Thoracic aorta (tissue), 2 donors: ENCODE results near the gene PDLIM5. TPM values are rescaled to one million over a fixed set of nuclear protein-coding genes. Genes with fewer than 3 reads are reported as not detected.

Experiments used
- ATAC-seq: fragments of 150-250 bp; one replicate; pipeline ENCODE4 v1.8.0; 2017; ENCODE audit warnings: low read depth; ENCODE audit not compliant: insufficient number of reproducible peaks, low FRiP score
- DNase-seq: peaks from one replicate; pipeline ENCODE4 v3.0.0-alpha.2; 2020; ENCODE audit warnings: low spot score
- H3K27ac ChIP-seq, 2 donors: fragments of 200-600 bp; sonication (generic); 1 replicate in 1 of 2; 2 replicates in 1 of 2; pipeline ENCODE4 v1.5.1; 2016; ENCODE audit warnings: mild to moderate bottlenecking in 2 of 2, moderate library complexity in 2 of 2
- H3K27me3 ChIP-seq: fragments of 200-600 bp; sonication (generic); replicated peaks from 2 replicates; pipeline ENCODE4 v1.6.0; 2016; ENCODE audit warnings: mild to moderate bottlenecking; ENCODE audit not compliant: insufficient read depth
- H3K36me3 ChIP-seq: fragments of 200-600 bp; sonication (generic); one replicate; pipeline ENCODE4 v1.5.1; 2016
- H3K4me1 ChIP-seq, 2 donors: fragments of 200-600 bp; sonication (generic); 1 replicate in 1 of 2; 2 replicates in 1 of 2; pipeline versions ENCODE4 v1.5.1 to v1.6.0; 2016; ENCODE audit warnings: low read depth in 2 of 2, mild to moderate bottlenecking in 1 of 2; ENCODE audit not compliant: control insufficient read depth in 1 of 2
- H3K4me3 ChIP-seq: fragments of 200-600 bp; sonication (generic); 2 replicates; pipeline ENCODE4 v1.5.1; 2016; ENCODE audit warnings: mild to moderate bottlenecking
- H3K9me3 ChIP-seq: fragments of 200-600 bp; sonication (generic); 2 replicates; pipeline ENCODE4 v1.5.1; 2016
- CTCF ChIP-seq: fragments of 200-600 bp; sonication (generic); IDR thresholded peaks from one replicate; pipeline ENCODE4 v1.5.1; 2019; ENCODE audit warnings: antibody characterized with exemption
- total RNA-seq, 2 donors: library from RNA; depleted of rRNA; stranded (reverse); fragments of >200 nt; gene quantifications; one replicate each; pipeline versions ENCODE4 v1.1.0 to v1.2.3, GENCODE V29; 2016

The PDLIM5 gene
- total RNA-seq, 2 donors from 2014 or later: 275 to 328 TPM

DNA sequence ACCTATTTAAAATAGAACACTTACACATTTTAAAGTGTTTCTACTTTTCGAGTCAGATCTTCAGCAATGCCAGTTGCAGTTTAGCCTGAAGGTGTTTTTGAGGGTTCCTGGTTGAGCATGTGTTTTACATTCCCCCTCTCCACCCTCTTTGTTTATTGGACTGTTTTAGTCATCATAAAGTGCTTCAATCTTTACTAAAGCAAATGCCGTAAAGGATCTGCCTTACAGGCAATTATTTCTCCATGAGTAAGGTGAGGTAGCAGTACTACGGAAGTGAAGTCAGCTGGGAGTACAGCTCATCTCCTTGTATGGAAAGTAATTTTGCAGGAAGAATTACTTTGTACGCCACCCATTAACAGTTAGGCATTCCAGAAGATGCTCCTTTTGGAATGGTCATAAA is 36.9 kb downstream of the PDLIM5 start:
- no peaks in the 10 kb centered on the region for H3K9me3 ChIP-seq
- peaks cover 28 to 75% of the 10 kb centered on the region in 2 donors for H3K4me1 ChIP-seq
- H3K27ac ChIP-seq: peak overlapping the region in 1 of 2 donors; percentile 19
- DNase-seq (no peak), ATAC-seq (no peak)
- no peaks in the 10 kb centered on the region for H3K27me3 ChIP-seq
- no peak overlapping the region for H3K4me3 ChIP-seq
- H3K36me3 ChIP-seq: no peaks in the 10 kb centered on the region
- TF ChIP-seq CTCF: no peak

DNA sequence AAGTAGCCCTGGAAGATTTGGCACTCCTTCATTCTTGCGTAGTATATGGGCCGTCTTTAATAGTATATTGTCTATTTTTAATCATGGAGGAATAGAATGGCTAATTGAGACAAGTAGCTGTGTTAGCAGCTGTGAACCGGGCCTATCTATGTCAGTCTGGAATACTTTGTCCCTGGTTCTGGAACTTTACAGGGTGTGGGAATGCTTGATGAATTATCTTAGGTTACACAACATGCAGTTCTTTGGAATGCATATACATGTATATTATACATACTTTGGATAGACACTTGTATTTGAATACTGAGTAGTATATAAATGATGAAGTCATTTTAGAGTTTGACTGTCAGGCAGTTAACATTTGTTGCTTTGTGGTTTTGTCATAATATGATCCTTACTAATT is 37.4 kb downstream of the PDLIM5 start:
- Histone ChIP-seq H3K27ac (peak overlapping the region; percentile 19 to 21), H3K9me3 (no peaks in the 10 kb centered on the region), H3K4me3 (no peak overlapping the region), H3K4me1 (peaks cover 24 to 70% of the 10 kb centered on the region in 2 donors), H3K36me3 (no peaks in the 10 kb centered on the region), H3K27me3 (no peaks in the 10 kb centered on the region)
- ATAC-seq (no peak), DNase-seq (no peak)
- TF ChIP-seq CTCF: no peak

GRCh38 chr4:94490437-94490836 is 38.7 kb downstream of the PDLIM5 start:
- Histone ChIP-seq H3K4me3 (no peak overlapping the region), H3K4me1 (peaks cover 21 to 57% of the 10 kb centered on the region in 2 donors), H3K36me3 (no peaks in the 10 kb centered on the region), H3K27me3 (no peaks in the 10 kb centered on the region), H3K27ac (peak overlapping the region in 1 of 2 donors; percentile 40), H3K9me3 (no peaks in the 10 kb centered on the region)
- DNase-seq: no peak
- no peak for TF ChIP-seq CTCF
- no peak for ATAC-seq

- no peak for DNase-seq
- Histone ChIP-seq H3K4me3 (peak overlapping the region; percentile 30), H3K9me3 (no peaks in the 10 kb centered on the region), H3K4me1 (peaks cover 20 to 48% of the 10 kb centered on the region in 2 donors), H3K27me3 (no peaks in the 10 kb centered on the region), H3K36me3 (no peaks in the 10 kb centered on the region), H3K27ac (peak overlapping the region in 1 of 2 donors; percentile 40)
- ATAC-seq: no peak
- TF ChIP-seq CTCF: no peak
These were observed 39.6 kb downstream of the PDLIM5 start for GRCh38 chr4:94491322-94491721.

GRCh38 chr4:94495408-94495807 is 43.7 kb downstream of the PDLIM5 start:
- no peak for ATAC-seq
- peaks cover 22 to 58% of the 10 kb centered on the region in 2 donors for H3K4me1 ChIP-seq
- no peaks in the 10 kb centered on the region for H3K9me3 ChIP-seq
- no peaks in the 10 kb centered on the region for H3K27me3 ChIP-seq
- no peak overlapping the region for H3K27ac ChIP-seq
- H3K36me3 ChIP-seq: no peaks in the 10 kb centered on the region
- no peak for DNase-seq
- no peak for TF ChIP-seq CTCF
- H3K4me3 ChIP-seq: no peak overlapping the region
